Astrocyte (in vitro differentiated cells and primary cell): ENCODE results near the gene GSTP1. TPM values are rescaled to one million over a fixed set of nuclear protein-coding genes. Genes with fewer than 3 reads are reported as not detected.
"Not testable (repeated sequence)": the region's sequence is repeated elsewhere in the genome, so short reads cannot be mapped to it uniquely, and the experiment has no call there.

Experiments used
- DNase-seq: peaks from one replicate; pipeline ENCODE4 v3.0.0-alpha.2; 2010; ENCODE audit warnings: low read depth
- FAIRE-seq: peaks from 2 replicates; lab custom pipeline; 2011; peaks lifted over from hg19 to GRCh38; lab: Jason Lieb, UNC
- H2AFZ ChIP-seq: 2 replicates; pipeline ENCODE4 v1.6.0; 2012; ENCODE audit warnings: low read depth, low read length, inconsistent platforms
- H3K27ac ChIP-seq: 2 replicates; pipeline ENCODE4 v1.5.1; 2011; ENCODE audit warnings: low read depth, low read length, inconsistent platforms
- H3K27me3 ChIP-seq: 2 replicates; pipeline ENCODE4 v1.6.0; 2011; ENCODE audit warnings: low read length, inconsistent platforms; ENCODE audit not compliant: insufficient read depth
- H3K36me3 ChIP-seq: 2 replicates; pipeline ENCODE4 v1.5.1; 2011; ENCODE audit warnings: low read length, inconsistent platforms; ENCODE audit not compliant: insufficient read depth
- H3K4me1 ChIP-seq: 2 replicates; pipeline ENCODE4 v1.5.1; 2011; ENCODE audit warnings: low read length, inconsistent platforms; ENCODE audit not compliant: insufficient read depth
- H3K4me2 ChIP-seq: 2 replicates; pipeline ENCODE4 v1.6.0; 2012; ENCODE audit warnings: low read length, inconsistent platforms
- H3K4me3 ChIP-seq: 2 replicates; pipeline ENCODE4 v1.5.1; 2011; ENCODE audit warnings: low read depth, mild to moderate bottlenecking, low read length, inconsistent platforms; ENCODE audit not compliant: insufficient read depth
- H3K79me2 ChIP-seq: 2 replicates; pipeline ENCODE4 v1.6.0; 2012; ENCODE audit warnings: mild to moderate bottlenecking, low read length, inconsistent platforms; ENCODE audit not compliant: insufficient read depth
- H3K9ac ChIP-seq: 2 replicates; pipeline ENCODE4 v1.6.0; 2012; ENCODE audit warnings: mild to moderate bottlenecking, low read length, inconsistent platforms
- H3K9me3 ChIP-seq: 2 replicates; pipeline ENCODE4 v1.5.1; 2012; ENCODE audit warnings: low read depth, mild to moderate bottlenecking, low read length, inconsistent platforms; ENCODE audit not compliant: insufficient read depth
- H4K20me1 ChIP-seq: 2 replicates; pipeline ENCODE4 v1.6.0; 2012; ENCODE audit warnings: low read length, inconsistent platforms; ENCODE audit not compliant: insufficient read depth
- H3K27ac Mint-ChIP-seq: one replicate; pipeline ENCODE4 v1.8.0; 2021; ENCODE audit warnings: mild to moderate bottlenecking, mixed read lengths; ENCODE audit not compliant: unreplicated experiment
- H3K27me3 Mint-ChIP-seq: one replicate; pipeline ENCODE4 v1.8.0; 2021; ENCODE audit warnings: low read depth, mixed read lengths; ENCODE audit not compliant: unreplicated experiment
- H3K36me3 Mint-ChIP-seq: one replicate; pipeline ENCODE4 v1.8.0; 2021; ENCODE audit warnings: low read depth, mixed read lengths; ENCODE audit not compliant: unreplicated experiment
- H3K4me1 Mint-ChIP-seq: one replicate; pipeline ENCODE4 v1.8.0; 2021; ENCODE audit warnings: low read depth, mixed read lengths; ENCODE audit not compliant: unreplicated experiment
- H3K4me3 Mint-ChIP-seq: one replicate; pipeline ENCODE4 v1.8.0; 2021; ENCODE audit warnings: mild to moderate bottlenecking, moderate library complexity, mixed read lengths; ENCODE audit not compliant: unreplicated experiment
- H3K9me3 Mint-ChIP-seq: one replicate; pipeline ENCODE4 v1.8.0; 2021; ENCODE audit warnings: mild to moderate bottlenecking, mixed read lengths; ENCODE audit not compliant: unreplicated experiment
- CTCF ChIP-seq: IDR thresholded peaks from 2 replicates; pipeline ENCODE4 v1.5.1; 2011; ENCODE audit warnings: low read depth, mild to moderate bottlenecking, inconsistent platforms, low read length, moderate library complexity; ENCODE audit not compliant: insufficient read depth
- EZH2 ChIP-seq: IDR thresholded peaks from 2 replicates; pipeline ENCODE4 v1.6.1; 2012; ENCODE audit warnings: mild to moderate bottlenecking, low read length, inconsistent platforms; ENCODE audit not compliant: insufficient read depth
- total RNA-seq: library from RNA; stranded (reverse); gene quantifications from 2 replicates; pipeline ENCODE4 v1.2.1, GENCODE V29; 2021

Gene GSTP1
- total RNA-seq, 1 donor from 2014 or later: 1,365 TPM

- Histone ChIP-seq H4K20me1 (no peaks in the 10 kb centered on the region), H3K4me3 (no peak overlapping the region), H3K79me2 (no peaks in the 10 kb centered on the region), H3K36me3 (no peaks in the 10 kb centered on the region), H3K27me3 (no peaks in the 10 kb centered on the region), H3K9me3 (no peaks in the 10 kb centered on the region), H2AFZ (no peak overlapping the region), H3K27ac (no peak overlapping the region), H3K9ac (no peak overlapping the region), H3K4me1 (no peaks in the 10 kb centered on the region), H3K4me2 (no peak overlapping the region)
- Mint-ChIP-seq H3K36me3 (peaks cover 2% of the 10 kb centered on the region), H3K9me3 (peaks cover 3% of the 10 kb centered on the region), H3K4me1 (no peaks in the 10 kb centered on the region), H3K27me3 (peaks cover 23% of the 10 kb centered on the region), H3K27ac (no peak overlapping the region), H3K4me3 (no peak overlapping the region)
- no peak for TF ChIP-seq EZH2
- TF ChIP-seq CTCF: no peak
- DNase-seq (no peak), FAIRE-seq (no peak)
These were observed 38.3 kb upstream of the GSTP1 start for GRCh38 chr11:67545280-67545679.

GRCh38 chr11:67548112-67548511, 35.5 kb upstream of the GSTP1 start:
- not testable (repeated sequence) for H3K9ac ChIP-seq, H3K4me3 Mint-ChIP-seq, H3K4me3 ChIP-seq, H3K27me3 ChIP-seq, H3K4me2 ChIP-seq, DNase-seq, FAIRE-seq, H3K27ac Mint-ChIP-seq, H3K79me2 ChIP-seq, H3K4me1 Mint-ChIP-seq, H3K9me3 ChIP-seq, H4K20me1 ChIP-seq, H3K36me3 Mint-ChIP-seq, H3K4me1 ChIP-seq, H3K36me3 ChIP-seq, H2AFZ ChIP-seq, H3K27ac ChIP-seq
- peaks cover 22% of the 10 kb centered on the region for H3K27me3 Mint-ChIP-seq
- peaks cover 15% of the 10 kb centered on the region for H3K9me3 Mint-ChIP-seq

GRCh38 chr11:67548555-67549110, 35.0 kb upstream of the GSTP1 start:
- H3K4me1 Mint-ChIP-seq: no peaks in the 10 kb centered on the region
- no peak for TF ChIP-seq EZH2
- TF ChIP-seq CTCF: no peak
- H3K9ac ChIP-seq: no peak overlapping the region

More at GRCh38 chr11:67548555-67549110, 35.0 kb upstream of the GSTP1 start:
- Histone ChIP-seq H3K4me3 (no peak overlapping the region), H4K20me1 (no peaks in the 10 kb centered on the region), H3K9me3 (no peaks in the 10 kb centered on the region), H3K27me3 (no peaks in the 10 kb centered on the region), H3K79me2 (no peaks in the 10 kb centered on the region), H2AFZ (no peak overlapping the region), H3K27ac (no peak overlapping the region), H3K4me2 (no peak overlapping the region), H3K36me3 (no peaks in the 10 kb centered on the region), H3K4me1 (no peaks in the 10 kb centered on the region)
- Mint-ChIP-seq H3K27me3 (peaks cover 22% of the 10 kb centered on the region), H3K36me3 (no peaks in the 10 kb centered on the region), H3K27ac (no peak overlapping the region), H3K4me3 (no peak overlapping the region), H3K9me3 (peaks cover 15% of the 10 kb centered on the region)
- DNase-seq (no peak), FAIRE-seq (no peak)
